Panc1 (cell line): ENCODE measurements around the gene CKAP2L. TPM values are rescaled to one million over a fixed set of nuclear protein-coding genes. Genes with fewer than 3 reads are reported as not detected.

Experiments
- ATAC-seq: fragments of 200-7000 bp; cut with Tn5 transposase; 2 replicates; pipeline ENCODE4 v1.9.1; 2020; ENCODE audit warnings: mild to moderate bottlenecking, moderate library complexity
- BruUV-seq: library from RNA; stranded (reverse); fragments of 400-500 nt; replicated peaks from 2 replicates; lab custom pipeline; 2021; lab: Mats Ljungman, UMichigan
- CTCF ChIA-PET: fragments of 300-600 bp; sonication (Branson Sonifier 250); formaldehyde crosslinking; loops from one replicate; lab custom pipeline; 2022; ENCODE audit warnings: antibody characterized with exemption; lab: Charles Lee
- POLR2A ChIA-PET: fragments of 300-600 bp; sonication (Branson Sonifier 250); formaldehyde crosslinking; loops from one replicate; lab custom pipeline; 2022; ENCODE audit warnings: antibody characterized with exemption; lab: Charles Lee
- DNase-seq: peaks from one replicate; pipeline ENCODE4 v3.0.0-alpha.2; 2010; ENCODE audit warnings: low read depth, low spot score
- H3K27ac ChIP-seq: 2 replicates; pipeline ENCODE4 v1.5.1; 2011; ENCODE audit warnings: mild to moderate bottlenecking, low read length, inconsistent platforms
- H3K27me3 ChIP-seq: fragments of 200-500 bp; sonication (Bioruptor generic); 2 replicates; pipeline ENCODE4 v1.6.0; 2014; ENCODE audit warnings: low read length, inconsistent platforms; ENCODE audit not compliant: control insufficient read depth, insufficient read depth
- H3K36me3 ChIP-seq: fragments of 200-500 bp; sonication (Bioruptor generic); 2 replicates; pipeline ENCODE4 v1.5.1; 2014; ENCODE audit warnings: inconsistent platforms, mild to moderate bottlenecking, low read length, moderate library complexity; ENCODE audit not compliant: control insufficient read depth, insufficient read depth
- H3K4me1 ChIP-seq: 2 replicates; pipeline ENCODE4 v1.5.1; 2011; ENCODE audit warnings: inconsistent platforms, mild to moderate bottlenecking, low read length, moderate library complexity; ENCODE audit not compliant: control insufficient read depth, insufficient read depth
- H3K4me3 ChIP-seq, 2 experiments: 2 replicates each; pipeline ENCODE4 v1.5.1; 2011 to 2012; ENCODE audit warnings: low read depth in 2 of 2, low read length in 2 of 2, mild to moderate bottlenecking in 2 of 2, inconsistent platforms in 1 of 2, moderate library complexity in 1 of 2
- H3K9me3 ChIP-seq: fragments of 200-500 bp; sonication (Bioruptor generic); 2 replicates; pipeline ENCODE4 v1.5.1; 2014; ENCODE audit warnings: low read depth, mild to moderate bottlenecking, inconsistent platforms, low read length, moderate library complexity; ENCODE audit not compliant: control insufficient read depth, insufficient read depth
- CTCF ChIP-seq: fragments of 450-650 bp; IDR thresholded peaks from 2 replicates; pipeline ENCODE4 v1.5.1; 2017; ENCODE audit warnings: mild to moderate bottlenecking
- POLR2AphosphoS5 ChIP-seq: IDR thresholded peaks from 2 replicates; pipeline ENCODE4 v1.6.1; 2012; ENCODE audit warnings: mild to moderate bottlenecking, low read depth, low read length, moderate library complexity
- REST ChIP-seq, 2 experiments: IDR thresholded peaks; 2 replicates each; pipeline ENCODE4 v1.6.1; 2011 to 2012; ENCODE audit warnings: low read depth in 2 of 2, control low read depth in 1 of 2, low read length in 1 of 2, mild to moderate bottlenecking in 1 of 2, moderate library complexity in 1 of 2; ENCODE audit not compliant: insufficient read depth in 1 of 2
- SIN3A ChIP-seq: IDR thresholded peaks from 2 replicates; pipeline ENCODE4 v1.6.1; 2012; ENCODE audit warnings: low read depth, mild to moderate bottlenecking, low read length, moderate library complexity, borderline replicate concordance; ENCODE audit not compliant: insufficient read depth
- TCF7L2 ChIP-seq: IDR thresholded peaks from 2 replicates; pipeline ENCODE4 v1.6.1; 2011; ENCODE audit warnings: mild to moderate bottlenecking, low read depth, low read length, inconsistent platforms
- in situ Hi-C: cut with HindIII; loops from 2 replicates; pipeline ENCODE4 v1.10.0; 2016; ENCODE audit warnings: low sequenced_read_pairs, low pct_unique_long_range_greater_than_20kb
- intact Hi-C: fragments of 100-400 bp; cut with micrococcal nuclease; formaldehyde crosslinking; loops from one replicate; pipeline ENCODE4 v1.10.0; 2022; ENCODE audit not compliant: unreplicated experiment
- total RNA-seq: library from RNA; stranded (reverse); gene quantifications from one replicate; pipeline ENCODE4 v1.2.1, GENCODE V29; 2021; ENCODE audit not compliant: unreplicated experiment

The CKAP2L gene
- total RNA-seq, 1 experiment from 2014 or later, result 27.0 TPM

- intact Hi-C loops, result no loop called here
- H3K4me1 ChIP-seq, result no peaks in the 10 kb centered on the region
- ATAC-seq, result no peak
- no peaks in the 10 kb centered on the region for H3K9me3 ChIP-seq
- no peaks in the 10 kb centered on the region for H3K36me3 ChIP-seq
- no TSS peak for BruUV-seq
- no peaks in the 10 kb centered on the region for H3K27me3 ChIP-seq
- H3K27ac ChIP-seq, result no peak overlapping the region
- DNase-seq, result no peak
- POLR2A ChIA-PET, result no interaction called here
- TF ChIP-seq SIN3A, result no peak
- TF ChIP-seq TCF7L2, result no peak
- no peak for TF ChIP-seq REST (IDR thresholded peaks at IDR 0.05; ENCODE audit: insufficient read depth in 1 of 2, low read depth in 2 of 2, low read length in 1 of 2)
- no peak for TF ChIP-seq CTCF
- TF ChIP-seq POLR2AphosphoS5, result no peak
- in situ Hi-C loops, result no loop called here
- CTCF ChIA-PET, result no interaction called here
- H3K4me3 ChIP-seq, result no peak overlapping the region
Observed at GRCh38 chr2:112795774-112796173, 31.4 kb upstream of the CKAP2L start.

GRCh38 chr2:112794841-112795240 lies 30.4 kb upstream of the CKAP2L start:
- POLR2A ChIA-PET, result interaction anchor here (0.6 kb wide), 1 partner anchor 15 kb away, joined by 5 read pairs; no protein-coding TSS in a partner anchor
- intact Hi-C loops (no loop called here), in situ Hi-C loops (no loop called here)
- CTCF ChIA-PET, result no interaction called here
- ATAC-seq, result no peak
- BruUV-seq, result no TSS peak
- Histone ChIP-seq H3K27me3 (no peaks in the 10 kb centered on the region), H3K36me3 (no peaks in the 10 kb centered on the region), H3K4me3 (no peak overlapping the region), H3K9me3 (no peaks in the 10 kb centered on the region), H3K4me1 (no peaks in the 10 kb centered on the region), H3K27ac (no peak overlapping the region)
- no peak for DNase-seq
- TF ChIP-seq REST (IDR thresholded peaks at IDR 0.05; ENCODE audit: insufficient read depth in 1 of 2, low read depth in 2 of 2, low read length in 1 of 2) (no peak), TCF7L2 (no peak), POLR2AphosphoS5 (no peak), SIN3A (no peak)
